Fibroblast of villous mesenchyme (primary cell): ENCODE measurements around the gene COBL. TPM values are rescaled to one million over a fixed set of nuclear protein-coding genes. Genes with fewer than 3 reads are reported as not detected.

Source experiments
- DNase-seq: peaks from one replicate; pipeline ENCODE4 v3.0.0-alpha.2; 2010; ENCODE audit warnings: low read depth
- H3K4me3 ChIP-seq: 2 replicates; pipeline ENCODE4 v1.5.1; 2011; ENCODE audit warnings: low read depth, mild to moderate bottlenecking, low read length
- total RNA-seq: library from RNA; depleted of rRNA; stranded (reverse); fragments of >200 nt; gene quantifications from 2 replicates; pipeline ENCODE4 v1.2.3, GENCODE V29; 2012
- TF ChIP-seq, protein P1 (sequence below): IDR thresholded peaks from 2 replicates; pipeline ENCODE4 v1.5.1; 2012; ENCODE audit warnings: low read depth, mild to moderate bottlenecking, low read length; ENCODE audit not compliant: insufficient read depth

COBL gene
- total RNA-seq, 1 donor: not detected

DNA sequence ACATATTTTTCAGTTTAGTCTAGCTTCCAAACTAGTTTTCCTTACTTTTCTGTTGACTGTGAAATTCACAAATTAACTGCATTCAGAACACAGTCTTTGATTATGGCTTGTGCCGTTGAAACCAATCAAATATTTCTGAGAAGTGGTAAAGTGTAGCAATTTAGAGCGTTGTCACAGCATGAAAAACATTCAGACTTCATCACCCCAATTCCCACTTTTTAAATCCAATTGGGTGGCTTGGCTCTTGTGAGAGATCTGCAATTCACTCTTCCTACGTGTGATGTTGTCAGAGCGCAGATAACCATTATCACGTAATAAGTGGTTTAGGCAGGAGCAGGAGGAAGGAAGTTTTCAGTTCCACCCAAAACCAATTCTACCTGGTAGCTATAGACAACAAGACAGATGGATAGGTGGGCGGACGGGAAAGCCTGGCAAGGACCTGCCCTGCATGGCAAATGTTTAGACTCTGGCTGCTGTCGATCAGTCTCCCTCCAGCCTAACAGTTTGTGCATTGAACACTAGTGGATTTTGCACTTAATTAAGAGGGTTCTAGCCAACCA is 8.9 kb downstream of the COBL start:
- H3K4me3 ChIP-seq: no peak overlapping the region
- DNase-seq: no peak
- TF ChIP-seq, protein P1, sequence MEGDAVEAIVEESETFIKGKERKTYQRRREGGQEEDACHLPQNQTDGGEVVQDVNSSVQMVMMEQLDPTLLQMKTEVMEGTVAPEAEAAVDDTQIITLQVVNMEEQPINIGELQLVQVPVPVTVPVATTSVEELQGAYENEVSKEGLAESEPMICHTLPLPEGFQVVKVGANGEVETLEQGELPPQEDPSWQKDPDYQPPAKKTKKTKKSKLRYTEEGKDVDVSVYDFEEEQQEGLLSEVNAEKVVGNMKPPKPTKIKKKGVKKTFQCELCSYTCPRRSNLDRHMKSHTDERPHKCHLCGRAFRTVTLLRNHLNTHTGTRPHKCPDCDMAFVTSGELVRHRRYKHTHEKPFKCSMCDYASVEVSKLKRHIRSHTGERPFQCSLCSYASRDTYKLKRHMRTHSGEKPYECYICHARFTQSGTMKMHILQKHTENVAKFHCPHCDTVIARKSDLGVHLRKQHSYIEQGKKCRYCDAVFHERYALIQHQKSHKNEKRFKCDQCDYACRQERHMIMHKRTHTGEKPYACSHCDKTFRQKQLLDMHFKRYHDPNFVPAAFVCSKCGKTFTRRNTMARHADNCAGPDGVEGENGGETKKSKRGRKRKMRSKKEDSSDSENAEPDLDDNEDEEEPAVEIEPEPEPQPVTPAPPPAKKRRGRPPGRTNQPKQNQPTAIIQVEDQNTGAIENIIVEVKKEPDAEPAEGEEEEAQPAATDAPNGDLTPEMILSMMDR: no peak

DNA sequence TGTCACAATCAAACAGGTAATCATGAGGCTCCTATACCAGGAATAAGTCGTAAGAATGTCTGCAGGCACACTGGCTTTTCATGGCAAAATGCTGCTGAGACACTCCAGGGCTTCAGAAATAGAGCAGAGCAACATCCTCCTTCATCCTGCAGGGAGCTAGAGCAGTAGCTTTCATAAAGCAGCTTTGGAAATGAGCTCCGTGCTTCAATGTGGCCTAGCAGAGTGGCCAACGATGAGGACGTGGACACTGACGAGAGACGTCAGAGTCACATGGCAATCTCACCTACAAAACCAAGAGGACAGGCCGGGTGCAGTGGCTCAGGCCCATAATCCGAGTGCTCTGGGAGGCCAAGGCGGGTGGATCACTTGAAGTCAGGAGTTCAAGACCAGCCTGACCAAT is 9.8 kb downstream of the COBL start:
- TF ChIP-seq, protein P1: no peak
- no peak for DNase-seq
- no peak overlapping the region for H3K4me3 ChIP-seq

DNA sequence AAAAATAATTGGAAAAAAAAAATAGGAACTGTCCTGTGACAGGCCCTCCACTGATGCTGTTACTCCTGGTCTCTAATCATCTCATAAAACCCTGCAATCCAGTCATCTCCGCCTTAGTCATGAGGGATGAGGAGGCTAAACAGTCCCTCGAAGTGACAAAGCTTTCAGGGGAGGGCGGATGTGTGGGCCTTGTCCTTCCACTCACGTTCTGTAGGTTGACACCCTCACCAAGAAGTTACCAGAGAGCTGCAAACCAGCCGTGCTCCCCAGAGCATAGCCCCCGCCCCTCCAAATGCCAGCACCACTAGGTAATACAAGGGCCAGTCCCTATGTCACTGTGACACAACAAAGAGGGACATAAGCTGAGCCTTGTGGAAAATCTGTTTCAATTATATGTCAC is 11.9 kb downstream of the COBL start:
- no peak overlapping the region for H3K4me3 ChIP-seq
- TF ChIP-seq, protein P1: no peak
- DNase-seq: no peak

DNA sequence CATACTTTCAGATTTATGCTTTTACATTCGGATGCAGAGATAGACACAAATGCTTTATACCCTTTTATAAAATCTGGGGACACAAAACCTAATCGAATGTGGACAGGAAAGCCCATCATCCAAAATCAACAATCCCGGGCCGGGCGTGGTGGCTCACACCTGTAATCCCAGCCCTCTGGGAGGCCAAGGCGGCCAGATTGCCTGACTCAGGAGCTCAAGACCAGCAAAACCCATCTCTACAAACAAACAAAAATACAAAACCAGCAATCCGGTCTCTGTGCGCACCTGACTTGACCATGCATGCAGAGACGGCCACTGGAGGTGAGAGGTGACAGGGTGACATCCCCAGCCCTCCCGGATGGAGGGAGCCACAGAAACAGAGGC is 13.5 kb downstream of the COBL start:
- TF ChIP-seq, protein P1: no peak
- no peak overlapping the region for H3K4me3 ChIP-seq
- DNase-seq: no peak

DNA sequence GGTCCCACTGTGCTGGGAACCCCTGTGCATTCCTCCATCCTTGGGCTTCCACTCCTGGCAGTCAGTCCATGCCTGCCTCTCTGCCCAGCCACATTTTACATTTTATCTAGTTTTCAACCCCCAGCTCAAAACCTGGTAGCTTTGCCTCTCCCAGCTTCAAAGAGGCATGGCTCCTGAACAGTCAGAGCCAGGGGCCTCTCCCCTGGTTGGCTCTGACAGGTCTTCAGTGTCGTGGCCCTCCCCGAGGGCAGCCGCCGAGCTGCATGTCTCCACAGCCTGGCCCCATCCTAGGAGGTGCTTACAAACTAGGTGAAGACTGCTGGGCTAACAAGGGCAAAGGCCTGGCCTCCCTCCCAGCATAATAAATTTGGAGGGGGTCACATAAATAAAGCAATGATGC is 14.8 kb downstream of the COBL start:
- no peak overlapping the region for H3K4me3 ChIP-seq
- no peak for DNase-seq
- TF ChIP-seq, protein P1: no peak

DNA sequence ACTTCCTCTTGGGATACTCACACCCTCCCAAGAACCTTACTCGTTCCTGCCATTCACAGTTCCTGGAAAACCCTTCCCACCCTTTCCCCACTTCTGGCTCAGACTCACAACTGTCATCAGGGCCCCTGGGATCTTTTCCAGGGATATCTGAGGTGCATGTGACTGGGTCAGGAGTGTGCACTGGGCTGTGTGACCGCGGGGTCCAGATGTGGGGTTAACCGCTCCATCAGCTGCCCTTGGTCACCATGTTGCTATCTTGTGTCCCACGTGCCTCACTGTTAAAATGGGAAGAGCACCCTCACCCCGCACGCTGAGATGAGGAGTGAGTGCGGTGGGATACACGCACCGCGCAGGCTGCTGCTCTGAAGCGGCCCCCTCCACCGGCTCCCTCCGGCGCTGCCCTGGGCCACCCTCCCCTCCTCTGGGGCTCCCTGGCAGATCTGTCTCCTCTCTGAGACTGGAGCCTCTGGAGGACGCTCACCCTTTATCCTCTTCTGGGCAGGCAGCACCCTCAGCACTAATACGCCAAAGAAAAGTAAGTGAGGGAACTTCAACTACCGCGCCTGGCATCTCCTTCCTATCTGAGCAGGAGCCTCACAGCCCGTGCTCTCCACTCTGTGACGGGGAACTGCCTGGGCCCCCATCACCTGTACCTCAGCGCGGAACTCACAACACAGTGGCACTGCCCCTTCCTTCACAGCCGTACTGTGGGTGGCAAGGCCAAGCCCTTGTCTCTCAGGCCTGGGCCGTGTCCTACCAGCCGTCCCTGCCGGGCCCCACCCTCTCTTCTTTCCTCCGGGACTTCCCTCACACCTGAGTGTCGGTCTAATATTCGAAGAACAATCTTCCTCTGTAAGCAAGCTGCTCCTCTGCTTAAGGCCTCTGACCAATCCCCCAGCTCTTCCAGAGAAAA is 15.6 kb downstream of the COBL start:
- DNase-seq: no peak
- no peak overlapping the region for H3K4me3 ChIP-seq
- TF ChIP-seq, protein P1: no peak
